HG03175 (cell line): ENCODE results near the gene TTC6.

Source experiments
- ATAC-seq: cut with Tn5 transposase; IDR thresholded peaks from one replicate; pipeline ENCODE4 v1.9.1; 2021; ENCODE audit warnings: mild to moderate bottlenecking, moderate library complexity; ENCODE audit not compliant: unreplicated experiment

TTC6 gene

GRCh38 chr14:37584211-37585100, 11.0 kb upstream of the TTC6 start:
- ATAC-seq = no peak

- ATAC-seq = no peak
Measured at GRCh38 chr14:37585101-37585511, 10.3 kb upstream of the TTC6 start.

GRCh38 chr14:37585971-37586796, 9.2 kb upstream of the TTC6 start:
- ATAC-seq = no peak

- no peak for ATAC-seq
Measured at GRCh38 chr14:37586797-37587130, 8.7 kb upstream of the TTC6 start.

- no peak for ATAC-seq
Measured at GRCh38 chr14:37587131-37587803, 8.2 kb upstream of the TTC6 start.

GRCh38 chr14:37587881-37588666, 7.4 kb upstream of the TTC6 start:
- ATAC-seq = no peak

GRCh38 chr14:37588667-37588955, 6.8 kb upstream of the TTC6 start:
- no peak for ATAC-seq

GRCh38 chr14:37588956-37589714, 6.3 kb upstream of the TTC6 start:
- no peak for ATAC-seq

GRCh38 chr14:37589715-37590427, 5.6 kb upstream of the TTC6 start:
- no peak for ATAC-seq

GRCh38 chr14:37590428-37591139, 4.8 kb upstream of the TTC6 start:
- no peak for ATAC-seq

- no peak for ATAC-seq
Measured at GRCh38 chr14:37591311-37591940, 4.0 kb upstream of the TTC6 start.

- no peak for ATAC-seq
Measured at GRCh38 chr14:37591941-37592481, 3.4 kb upstream of the TTC6 start.

- no peak for ATAC-seq
Measured at GRCh38 chr14:37592482-37593408, 2.7 kb upstream of the TTC6 start.

- ATAC-seq = no peak
Measured at GRCh38 chr14:37593511-37594237, 1.8 kb upstream of the TTC6 start.

- ATAC-seq = no peak
Measured at GRCh38 chr14:37594238-37594970, 1.0 kb upstream of the TTC6 start.
